22Rv1 (cell line): ENCODE results near the gene R3HDM2.
"Not testable (repeated sequence)": the region's sequence is repeated elsewhere in the genome, so short reads cannot be mapped to it uniquely, and the experiment has no call there.

ENCODE experiments used
- H3K27ac ChIP-seq: fragments of 450-650 bp; 2 replicates; pipeline ENCODE4 v1.5.1; 2017
- CTCF ChIP-seq: fragments of 450-650 bp; IDR thresholded peaks from 2 replicates; pipeline ENCODE4 v1.5.1; 2017; ENCODE audit warnings: mild to moderate bottlenecking
- ZFX ChIP-seq: fragments of 450-650 bp; IDR thresholded peaks from 2 replicates; pipeline ENCODE4 v1.6.1; 2017; ENCODE audit warnings: antibody characterized with exemption, borderline replicate concordance

The R3HDM2 gene

GRCh38 chr12:57429473-57430111 lies 1.3 kb downstream of the R3HDM2 start:
- H3K27ac ChIP-seq = peak overlapping the region; percentile 93
- TF ChIP-seq CTCF (no peak), ZFX (no peak)

GRCh38 chr12:57428965-57429364 lies 1.9 kb downstream of the R3HDM2 start:
- H3K27ac ChIP-seq = peak overlapping the region; percentile 93

GRCh38 chr12:57426948-57427347 lies 3.9 kb downstream of the R3HDM2 start:
- H3K27ac ChIP-seq = not testable (repeated sequence)

More at GRCh38 chr12:57428965-57429364, 1.9 kb downstream of the R3HDM2 start:
- TF ChIP-seq ZFX (no peak), CTCF (no peak)

- no peak for TF ChIP-seq ZFX
- TF ChIP-seq CTCF = no peak
- no peak overlapping the region for H3K27ac ChIP-seq
Measured at GRCh38 chr12:57420482-57420881, 10.4 kb downstream of the R3HDM2 start.

GRCh38 chr12:57419495-57419894 lies 11.3 kb downstream of the R3HDM2 start:
- H3K27ac ChIP-seq = no peak overlapping the region
- no peak for TF ChIP-seq ZFX

- H3K27ac ChIP-seq = peak overlapping the region; percentile 2; the same call in 1 of the 2 replicates
- no peak for TF ChIP-seq ZFX
- TF ChIP-seq CTCF = no peak
Measured at GRCh38 chr12:57418255-57418654, 12.6 kb downstream of the R3HDM2 start.

GRCh38 chr12:57416039-57416996 lies 14.5 kb downstream of the R3HDM2 start:
- no peak overlapping the region for H3K27ac ChIP-seq
- TF ChIP-seq ZFX (no peak), CTCF (no peak)

GRCh38 chr12:57415088-57415487 lies 15.8 kb downstream of the R3HDM2 start:
- H3K27ac ChIP-seq = no peak overlapping the region
- TF ChIP-seq ZFX (no peak), CTCF (no peak)

- H3K27ac ChIP-seq = not testable (repeated sequence)
Measured at GRCh38 chr12:57414160-57414559, 16.7 kb downstream of the R3HDM2 start.
